NCI-H146 treated with DMSO at 0.1 percent for 48 hours (cell line): Measurements from ENCODE around the gene RIC1.
"Not testable (repeated sequence)": the region's sequence is repeated elsewhere in the genome, so short reads cannot be mapped to it uniquely, and the experiment has no call there.

ENCODE experiments used
- DNase-seq: peaks from one replicate; lab custom pipeline; 2025; ENCODE audit not compliant: unreplicated experiment; lab: John Stamatoyannopoulos, UW

Gene RIC1

DNA sequence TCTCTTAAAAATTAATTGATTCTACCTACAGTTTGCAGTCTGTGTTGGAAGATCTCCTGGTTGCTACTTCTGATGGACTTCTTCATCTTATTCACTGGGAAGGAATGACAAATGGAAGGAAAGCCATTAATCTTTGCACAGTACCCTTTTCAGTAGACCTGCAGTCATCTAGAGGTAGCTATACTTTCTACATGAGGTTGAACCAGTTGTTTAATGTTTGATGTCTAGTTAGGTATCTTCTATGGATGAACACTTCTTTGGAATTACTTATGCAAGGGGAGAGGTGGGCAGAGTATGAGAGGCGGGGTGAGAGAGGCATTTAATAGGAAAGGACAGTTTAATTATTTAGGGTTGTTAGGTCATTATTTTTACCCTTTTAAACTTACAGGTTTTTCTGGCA, 91.2 kb downstream of the RIC1 start:
- peak; percentile 13 for DNase-seq

GRCh38 chr9:5721279-5722087, 92.6 kb downstream of the RIC1 start:
- DNase-seq = peak; percentile 65

- not testable (repeated sequence) for DNase-seq
These were observed 93.8 kb downstream of the RIC1 start for GRCh38 chr9:5722679-5723078.

- no peak for DNase-seq
These were observed 106.2 kb downstream of the RIC1 start for GRCh38 chr9:5735072-5735471.

GRCh38 chr9:5736563-5737346, 107.8 kb downstream of the RIC1 start:
- no peak for DNase-seq

GRCh38 chr9:5743109-5743508, 114.2 kb downstream of the RIC1 start:
- DNase-seq = no peak

- no peak for DNase-seq
These were observed 119.5 kb downstream of the RIC1 start for GRCh38 chr9:5748438-5748837.

DNA sequence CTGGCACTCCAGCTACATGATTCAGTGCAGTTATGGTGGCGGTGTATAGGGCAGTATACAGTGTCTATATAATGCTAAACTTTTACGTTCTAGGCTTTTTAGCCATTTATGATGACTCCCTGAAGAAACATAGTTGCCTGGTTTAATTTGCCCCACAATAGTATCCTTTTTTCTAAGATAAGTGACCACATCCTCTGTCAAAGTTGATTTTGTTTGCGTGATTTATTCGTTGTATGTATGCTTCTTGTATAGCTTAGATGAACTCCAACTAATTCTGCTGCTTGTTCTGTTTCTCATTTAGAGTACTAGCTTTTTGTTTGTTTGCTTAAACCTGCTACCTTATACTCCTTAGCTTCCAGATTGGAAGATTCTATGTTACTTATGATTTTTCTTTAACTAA, 120.4 kb downstream of the RIC1 start:
- no peak for DNase-seq

DNA sequence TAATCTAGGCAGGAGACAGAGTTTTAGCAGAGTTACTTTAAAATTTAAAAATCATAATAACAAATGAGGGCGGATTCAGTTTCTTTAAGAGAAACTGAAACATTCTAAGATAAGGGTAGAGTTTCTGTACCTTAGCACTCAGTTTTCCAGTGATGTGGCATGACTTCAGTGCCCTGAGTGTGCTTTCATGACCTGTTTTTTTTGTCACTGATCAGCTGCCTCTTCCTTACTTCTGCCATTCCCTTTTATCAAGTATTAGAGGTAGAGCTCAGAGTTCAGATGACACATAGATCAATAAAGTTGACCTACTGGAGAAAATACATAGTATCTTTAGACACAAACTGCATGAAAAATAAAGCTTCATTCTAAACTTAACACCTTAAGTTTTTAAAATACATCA, 121.7 kb downstream of the RIC1 start:
- DNase-seq = no peak

DNA sequence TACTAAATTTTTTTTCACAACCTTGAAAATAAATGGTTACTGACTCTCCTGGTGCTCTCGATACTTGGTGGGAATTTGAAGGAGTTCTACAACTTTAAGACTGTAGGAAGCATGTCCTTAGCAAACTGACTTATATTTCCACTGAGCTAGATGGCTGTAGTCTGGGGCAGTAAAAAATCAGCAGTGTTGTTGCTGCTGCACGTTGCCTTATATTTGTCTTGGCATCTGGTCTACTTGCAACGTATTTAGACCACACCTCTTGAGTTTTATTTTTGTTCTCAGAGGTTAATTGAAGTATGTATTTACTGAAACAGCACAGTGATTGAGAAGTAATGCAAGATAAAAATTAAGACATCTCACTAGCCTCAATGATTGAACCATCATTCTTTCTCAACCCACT, 127.7 kb downstream of the RIC1 start:
- DNase-seq = no peak

DNA sequence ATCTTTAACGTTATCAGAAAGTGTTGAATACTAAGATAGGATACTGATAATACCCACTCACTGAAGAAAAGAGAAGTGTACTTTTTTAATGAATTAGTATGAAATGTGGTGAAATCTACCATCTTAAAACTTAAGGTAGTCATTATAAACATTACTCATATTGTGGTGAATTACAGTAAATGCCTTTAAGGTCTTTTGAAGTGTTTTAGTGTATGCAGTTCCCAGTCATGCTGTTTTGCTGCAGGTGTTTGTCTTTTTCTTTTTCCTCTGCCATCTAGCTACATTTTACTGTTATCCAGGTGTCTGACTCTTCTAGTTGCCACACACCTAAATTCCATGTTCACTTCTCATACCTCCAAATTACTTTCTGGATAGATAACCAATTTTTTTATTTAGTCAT, 131.4 kb downstream of the RIC1 start:
- no peak for DNase-seq

DNA sequence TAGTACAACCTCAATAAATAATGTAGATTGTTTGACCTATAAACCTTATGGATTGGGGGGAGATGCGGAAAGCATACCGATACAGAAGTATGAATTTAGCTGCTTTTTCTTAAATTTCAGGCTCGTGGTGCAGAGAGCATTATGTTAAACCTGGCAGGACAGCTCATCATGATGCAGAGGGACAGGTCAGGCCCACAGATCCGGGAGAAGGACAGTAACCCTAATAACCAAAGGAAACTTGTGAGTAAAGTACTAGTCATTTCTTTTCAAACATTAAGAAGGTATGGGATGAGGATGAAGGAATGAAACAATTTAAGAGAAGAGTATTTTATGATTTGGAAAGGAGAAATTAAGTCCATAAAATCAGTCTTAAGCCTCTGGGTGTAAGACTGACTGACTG, 133.5 kb downstream of the RIC1 start:
- no peak for DNase-seq

DNA sequence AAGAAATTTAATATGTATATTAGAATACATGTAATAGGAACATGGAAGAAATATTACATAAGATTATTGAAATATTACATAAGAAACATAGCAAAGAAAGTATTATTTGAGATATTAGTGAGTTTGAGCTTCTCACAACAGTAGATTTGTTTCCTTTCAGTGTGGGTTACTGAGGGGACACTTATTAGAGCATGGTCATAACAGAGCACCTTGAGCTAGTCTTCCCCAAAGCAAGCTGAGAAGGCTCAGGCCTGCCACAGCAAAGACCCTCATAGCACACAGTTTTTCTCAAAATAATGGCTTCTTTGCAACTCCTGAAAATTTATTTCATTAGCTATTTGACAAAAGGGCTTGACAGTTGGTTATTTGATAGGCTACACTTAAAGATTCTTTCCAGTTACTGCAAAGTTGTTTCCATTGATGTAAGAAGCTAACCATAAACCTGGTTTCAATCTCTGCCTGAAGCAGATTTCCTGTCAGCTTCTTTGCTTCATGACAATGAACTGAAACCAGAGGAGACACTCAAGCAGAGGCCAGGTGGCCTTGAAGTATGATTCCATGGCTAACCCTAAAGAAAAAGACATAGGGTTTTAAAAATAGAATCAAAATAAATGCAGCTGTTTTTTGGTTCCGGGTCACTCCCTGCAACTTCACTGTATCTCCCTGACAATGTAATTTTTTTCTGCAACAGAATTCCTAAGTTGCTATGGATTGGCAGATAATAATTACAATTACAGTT, 135.4 kb downstream of the RIC1 start:
- no peak for DNase-seq

GRCh38 chr9:5767968-5768932, 139.3 kb downstream of the RIC1 start:
- DNase-seq = no peak

DNA sequence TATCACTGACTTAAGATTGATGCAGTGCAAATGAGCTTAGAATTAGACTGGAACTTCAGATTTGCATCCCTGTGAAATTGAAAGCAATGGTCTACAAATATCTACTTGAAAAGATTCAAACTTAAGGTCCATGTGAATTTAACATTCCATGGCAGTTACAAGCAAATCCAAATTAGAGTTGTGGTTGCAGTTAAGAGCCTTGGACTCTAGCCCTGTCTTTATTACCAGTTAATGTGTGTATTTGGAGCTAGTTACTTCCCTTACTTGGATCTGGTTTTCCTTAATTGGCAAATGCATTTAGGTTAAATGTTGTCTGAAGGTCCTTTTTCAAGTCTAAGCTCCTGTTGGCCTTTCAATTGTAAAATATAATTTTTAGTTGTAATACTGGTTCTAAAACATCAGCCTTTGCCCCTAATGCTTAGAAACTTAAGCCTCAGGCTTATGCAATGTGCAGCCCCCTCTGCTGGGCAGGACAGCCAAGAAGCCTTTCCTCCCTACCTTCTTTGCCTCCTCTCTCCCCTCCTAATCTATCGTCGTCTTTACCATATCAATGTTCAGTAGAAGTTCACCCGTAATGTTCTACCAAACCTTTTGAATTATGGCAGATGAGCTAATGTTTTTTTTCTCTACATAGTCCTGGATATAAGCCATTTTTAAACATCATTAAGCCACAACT, 144.6 kb downstream of the RIC1 start:
- DNase-seq = no peak

DNA sequence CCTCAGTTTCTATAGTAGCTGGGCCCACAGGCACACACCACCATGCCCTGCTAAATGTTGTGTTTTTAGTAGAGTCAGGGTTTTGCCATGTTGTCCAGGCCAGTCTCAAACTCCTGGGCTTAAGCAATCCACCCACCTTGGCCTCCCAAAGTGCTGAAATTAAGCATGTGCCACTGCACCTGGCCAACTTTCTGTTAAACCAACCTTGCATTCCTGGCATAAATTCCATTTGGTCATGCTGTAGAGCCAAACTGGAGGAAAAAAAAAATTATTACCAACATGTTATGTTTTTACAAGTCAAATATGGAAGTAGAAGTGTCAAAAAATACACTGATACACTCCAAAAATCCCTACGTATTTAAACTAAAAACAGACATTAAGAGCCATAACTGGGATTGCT, 149.9 kb downstream of the RIC1 start:
- no peak for DNase-seq

DNA sequence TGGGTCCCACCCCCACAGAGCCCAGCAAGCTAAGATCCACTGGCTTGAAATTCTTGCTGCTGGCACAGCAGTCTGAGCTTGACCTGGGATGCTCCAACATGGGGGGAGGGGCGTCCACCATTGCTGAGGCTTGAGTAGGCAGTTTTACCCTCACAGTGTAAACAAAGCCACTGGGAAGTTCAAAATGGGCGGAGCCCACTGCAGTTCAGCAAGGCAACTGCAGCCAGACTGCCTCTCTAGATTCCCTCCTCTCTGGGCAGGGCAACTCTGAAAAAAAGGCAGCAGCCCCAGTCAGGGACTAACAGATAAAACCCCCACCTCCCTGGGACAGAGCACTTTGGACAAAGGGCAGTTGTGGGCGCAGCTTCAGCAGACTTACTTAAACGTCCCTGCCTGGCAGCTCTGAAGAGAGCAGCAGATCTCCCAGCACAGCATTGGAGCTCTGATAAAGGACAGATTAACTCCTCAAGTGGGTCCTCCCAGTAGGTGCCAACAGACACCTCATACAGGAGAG, 150.9 kb downstream of the RIC1 start:
- not testable (repeated sequence) for DNase-seq

DNA sequence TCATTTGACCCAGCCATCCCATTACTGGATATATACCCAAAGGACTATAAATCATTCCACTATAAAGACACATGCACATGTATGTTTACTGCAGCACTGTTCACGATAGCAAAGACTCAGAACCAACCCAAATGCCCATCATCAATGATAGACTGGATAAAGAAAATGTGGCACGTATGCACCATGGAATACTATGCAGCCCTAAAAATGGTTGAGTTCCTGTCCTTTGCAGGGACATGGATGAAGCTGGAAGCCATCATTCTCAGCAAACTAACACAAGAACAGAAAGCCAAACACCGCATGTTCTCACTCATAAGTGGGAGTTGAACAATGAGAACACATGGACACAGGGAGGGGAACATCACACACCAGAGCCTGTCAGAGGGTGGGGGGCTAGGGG, 154.5 kb downstream of the RIC1 start:
- not testable (repeated sequence) for DNase-seq

DNA sequence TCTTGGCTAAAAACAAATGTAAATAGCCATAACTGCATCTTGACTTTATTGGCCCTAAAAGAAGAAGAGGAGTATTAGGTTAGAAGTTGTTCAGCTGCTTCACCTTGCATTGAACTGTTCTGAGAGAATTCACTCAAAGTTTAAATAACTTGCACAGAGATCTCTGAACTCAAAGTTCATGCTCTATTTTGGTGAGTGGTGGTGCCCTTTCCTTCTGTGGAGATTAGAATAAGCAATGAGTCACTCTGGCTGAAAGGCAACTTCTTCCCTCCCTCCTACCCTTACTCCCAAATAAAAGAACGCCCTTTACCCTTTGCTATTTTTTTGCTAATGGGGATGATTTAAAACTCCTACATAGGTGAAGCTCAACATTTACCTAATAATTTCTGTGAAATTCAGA, 155.1 kb downstream of the RIC1 start:
- no peak for DNase-seq
